Measurements from ENCODE around the gene ATP9A. TPM values are rescaled to one million over a fixed set of nuclear protein-coding genes. Genes with fewer than 3 reads are reported as not detected.

ATP9A gene
- total RNA-seq, 2 experiments from 2014 or later = 0.11 to 0.19 TPM

DNA sequence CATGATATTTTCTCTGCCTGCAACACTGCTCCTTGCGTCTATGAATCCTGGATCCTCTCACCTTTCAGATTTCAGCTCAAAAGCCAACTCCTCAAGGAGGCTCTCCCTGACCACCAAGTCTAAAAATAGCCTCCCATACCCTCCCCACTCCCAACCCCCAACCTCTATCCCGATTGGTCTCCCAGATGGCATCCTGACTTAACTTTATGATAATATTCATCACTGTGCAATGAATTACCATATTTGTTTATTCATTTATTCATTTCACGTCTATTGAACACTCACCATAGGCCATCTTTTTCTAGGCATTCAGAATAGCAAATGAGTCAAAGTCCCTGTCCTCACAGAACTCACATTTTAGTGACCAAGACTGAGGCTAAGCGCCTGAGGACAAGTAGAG, 183.0 kb downstream of the ATP9A start:
- Mint-ChIP-seq H3K9me3 (no peaks in the 10 kb centered on the region), H3K4me1 (ENCODE audit: low read depth) (peaks cover 5% of the 10 kb centered on the region), H3K36me3 (ENCODE audit: low read depth) (no peaks in the 10 kb centered on the region), H3K27ac (no peak overlapping the region), H3K27me3 (no peaks in the 10 kb centered on the region), H3K4me3 (no peak overlapping the region)
- no peaks in the 10 kb centered on the region for H3K36me3 ChIP-seq (ENCODE audit: insufficient read depth, low read length)
- H3K4me3 ChIP-seq (ENCODE audit: low read length) = no peak overlapping the region
- no peak overlapping the region for H3K27ac ChIP-seq (ENCODE audit: low read depth in 1 of 2, low read length in 2 of 2)
- no peaks in the 10 kb centered on the region for H3K9me3 ChIP-seq (ENCODE audit: control insufficient read depth in 1 of 2, insufficient read depth in 1 of 2, low read length in 2 of 2)
- DNase-seq (no peak), ATAC-seq (ENCODE audit: poor library complexity) (no peak)
- peaks cover 5% of the 10 kb centered on the region for H3K4me1 ChIP-seq (ENCODE audit: insufficient read depth, low read length)
- TF ChIP-seq, protein P1, sequence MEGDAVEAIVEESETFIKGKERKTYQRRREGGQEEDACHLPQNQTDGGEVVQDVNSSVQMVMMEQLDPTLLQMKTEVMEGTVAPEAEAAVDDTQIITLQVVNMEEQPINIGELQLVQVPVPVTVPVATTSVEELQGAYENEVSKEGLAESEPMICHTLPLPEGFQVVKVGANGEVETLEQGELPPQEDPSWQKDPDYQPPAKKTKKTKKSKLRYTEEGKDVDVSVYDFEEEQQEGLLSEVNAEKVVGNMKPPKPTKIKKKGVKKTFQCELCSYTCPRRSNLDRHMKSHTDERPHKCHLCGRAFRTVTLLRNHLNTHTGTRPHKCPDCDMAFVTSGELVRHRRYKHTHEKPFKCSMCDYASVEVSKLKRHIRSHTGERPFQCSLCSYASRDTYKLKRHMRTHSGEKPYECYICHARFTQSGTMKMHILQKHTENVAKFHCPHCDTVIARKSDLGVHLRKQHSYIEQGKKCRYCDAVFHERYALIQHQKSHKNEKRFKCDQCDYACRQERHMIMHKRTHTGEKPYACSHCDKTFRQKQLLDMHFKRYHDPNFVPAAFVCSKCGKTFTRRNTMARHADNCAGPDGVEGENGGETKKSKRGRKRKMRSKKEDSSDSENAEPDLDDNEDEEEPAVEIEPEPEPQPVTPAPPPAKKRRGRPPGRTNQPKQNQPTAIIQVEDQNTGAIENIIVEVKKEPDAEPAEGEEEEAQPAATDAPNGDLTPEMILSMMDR (IDR thresholded peaks at IDR 0.05) = no peak
- intact Hi-C loops (cut with DNase I, micrococcal nuclease) = no loop called here
- no peaks in the 10 kb centered on the region for H3K27me3 ChIP-seq (ENCODE audit: control insufficient read depth in 1 of 2, insufficient read depth in 2 of 2, low read length in 2 of 2)
- CTCF ChIA-PET = no interaction called here
- POLR2A ChIA-PET = no interaction called here

DNA sequence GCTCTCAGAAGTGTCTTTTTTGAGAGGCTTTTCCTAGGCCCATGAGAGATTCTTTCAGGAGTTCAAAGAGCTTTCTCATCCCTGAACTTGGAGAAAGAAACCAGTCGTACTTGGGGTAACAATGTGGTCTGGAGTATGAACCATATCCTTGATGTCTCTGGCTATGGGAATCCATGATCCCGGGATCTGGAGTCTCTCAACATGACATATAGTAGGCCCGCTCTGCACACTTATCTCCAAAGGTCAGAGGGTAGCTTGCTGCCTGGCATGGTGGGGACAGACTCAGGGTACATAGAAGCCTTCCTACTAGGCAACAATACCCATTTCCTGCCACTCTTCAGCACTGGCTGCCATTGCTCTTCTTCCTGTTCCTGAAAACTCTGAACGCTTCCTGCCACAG, 183.5 kb downstream of the ATP9A start:
- POLR2A ChIA-PET = no interaction called here
- no peaks in the 10 kb centered on the region for H3K36me3 ChIP-seq (ENCODE audit: insufficient read depth, low read length)
- CTCF ChIA-PET = no interaction called here
- no peak overlapping the region for H3K4me3 ChIP-seq (ENCODE audit: low read length)
- Mint-ChIP-seq H3K27ac (no peak overlapping the region), H3K27me3 (no peaks in the 10 kb centered on the region), H3K4me1 (ENCODE audit: low read depth) (peaks cover 5% of the 10 kb centered on the region), H3K36me3 (ENCODE audit: low read depth) (no peaks in the 10 kb centered on the region), H3K9me3 (no peaks in the 10 kb centered on the region), H3K4me3 (no peak overlapping the region)
- H3K27me3 ChIP-seq (ENCODE audit: control insufficient read depth in 1 of 2, insufficient read depth in 2 of 2, low read length in 2 of 2) = no peaks in the 10 kb centered on the region
- H3K4me1 ChIP-seq (ENCODE audit: insufficient read depth, low read length) = peaks cover 5% of the 10 kb centered on the region
- no peak for DNase-seq
- TF ChIP-seq, protein P1 (IDR thresholded peaks at IDR 0.05) = no peak
- H3K9me3 ChIP-seq (ENCODE audit: control insufficient read depth in 1 of 2, insufficient read depth in 1 of 2, low read length in 2 of 2) = no peaks in the 10 kb centered on the region
- ATAC-seq (ENCODE audit: poor library complexity) = no peak
- H3K27ac ChIP-seq (ENCODE audit: low read depth in 1 of 2, low read length in 2 of 2) = no peak overlapping the region
- intact Hi-C loops (cut with DNase I, micrococcal nuclease) = no loop called here

DNA sequence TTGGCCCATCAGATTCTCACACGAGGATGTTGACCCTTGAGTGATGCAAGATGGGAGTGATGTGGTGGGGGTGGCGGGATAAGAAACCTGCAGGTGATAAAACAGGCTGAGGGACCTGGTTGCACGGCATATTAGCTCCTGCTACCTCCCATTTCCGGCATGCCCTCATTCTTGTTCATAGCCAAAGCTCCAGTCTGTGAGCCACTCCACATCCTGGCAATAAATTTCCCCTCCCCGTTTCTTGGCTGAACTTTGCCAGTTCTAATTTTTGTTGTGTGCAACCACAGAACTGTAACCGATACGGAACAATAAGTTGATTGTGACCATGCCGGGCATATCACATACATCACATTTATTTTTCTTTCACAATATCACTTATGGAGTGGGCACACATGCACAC, 184.1 kb downstream of the ATP9A start:
- Mint-ChIP-seq H3K27me3 (no peaks in the 10 kb centered on the region), H3K36me3 (ENCODE audit: low read depth) (no peaks in the 10 kb centered on the region), H3K4me3 (no peak overlapping the region), H3K9me3 (no peaks in the 10 kb centered on the region), H3K4me1 (ENCODE audit: low read depth) (peaks cover 5% of the 10 kb centered on the region), H3K27ac (no peak overlapping the region)
- Histone ChIP-seq H3K27me3 (ENCODE audit: control insufficient read depth in 1 of 2, insufficient read depth in 2 of 2, low read length in 2 of 2) (no peaks in the 10 kb centered on the region), H3K27ac (ENCODE audit: low read depth in 1 of 2, low read length in 2 of 2) (no peak overlapping the region), H3K4me1 (ENCODE audit: insufficient read depth, low read length) (peaks cover 5% of the 10 kb centered on the region), H3K9me3 (ENCODE audit: control insufficient read depth in 1 of 2, insufficient read depth in 1 of 2, low read length in 2 of 2) (no peaks in the 10 kb centered on the region), H3K4me3 (ENCODE audit: low read length) (no peak overlapping the region), H3K36me3 (ENCODE audit: insufficient read depth, low read length) (no peaks in the 10 kb centered on the region)
- DNase-seq = no peak
- intact Hi-C loops (cut with DNase I, micrococcal nuclease) = no loop called here
- TF ChIP-seq, protein P1 (IDR thresholded peaks at IDR 0.05) = no peak
- ChIA-PET CTCF (no interaction called here), POLR2A (no interaction called here)
- no peak for ATAC-seq (ENCODE audit: poor library complexity)

Data from CD4-positive, alpha-beta T cell (primary cell).